CD4-positive, alpha-beta T cell (primary cell): ENCODE data around the gene DIS3L2. TPM values are rescaled to one million over a fixed set of nuclear protein-coding genes. Genes with fewer than 3 reads are reported as not detected.

ENCODE experiments used
- ATAC-seq: fragments of 200-7000 bp; cut with Tn5 transposase; one replicate; pipeline ENCODE4 v1.10.0; 2022; ENCODE audit warnings: mild to moderate bottlenecking; ENCODE audit not compliant: poor library complexity
- CTCF ChIA-PET: fragments of 350-600 bp; sonication (Branson Sonifier 250); formaldehyde crosslinking; loops from one replicate; lab custom pipeline; 2021; ENCODE audit warnings: antibody characterized with exemption, inconsistent platforms; lab: Charles Lee
- POLR2A ChIA-PET: fragments of 350-600 bp; sonication (Branson Sonifier 250); formaldehyde crosslinking; loops from one replicate; lab custom pipeline; 2021; ENCODE audit warnings: antibody characterized with exemption, inconsistent platforms; lab: Charles Lee
- DNase-seq, 14 experiments: peaks; one replicate each; pipeline ENCODE4 v3.0.0-alpha.2; 2013 to 2020; ENCODE audit warnings: mixed read lengths in 2 of 14
- H3K27ac ChIP-seq, 2 donors: one replicate each; pipeline versions ENCODE4 v1.5.1 to v1.7.0; 2013; ENCODE audit warnings: low read length in 2 of 2, low read depth in 1 of 2, mild to moderate bottlenecking in 1 of 2
- H3K27me3 ChIP-seq, 2 experiments: 1 replicate in 1 of 2; 2 replicates in 1 of 2; pipeline versions ENCODE4 v1.6.1 to v1.7.0; 2013; ENCODE audit warnings: low read length in 2 of 2, control low read depth in 1 of 2, mild to moderate bottlenecking in 1 of 2, moderate library complexity in 1 of 2; ENCODE audit not compliant: insufficient read depth in 2 of 2, control insufficient read depth in 1 of 2
- H3K36me3 ChIP-seq: one replicate; pipeline ENCODE4 v1.6.1; 2013; ENCODE audit warnings: low read length, control low read depth; ENCODE audit not compliant: insufficient read depth
- H3K4me1 ChIP-seq: one replicate; pipeline ENCODE4 v1.6.1; 2013; ENCODE audit warnings: low read length, control low read depth; ENCODE audit not compliant: insufficient read depth
- H3K4me3 ChIP-seq: one replicate; pipeline ENCODE4 v1.5.1; 2013; ENCODE audit warnings: mild to moderate bottlenecking, low read length, moderate library complexity
- H3K9me3 ChIP-seq, 2 experiments: 1 replicate in 1 of 2; 2 replicates in 1 of 2; pipeline versions ENCODE4 v1.6.1 to v1.7.0; 2013; ENCODE audit warnings: low read length in 2 of 2, mild to moderate bottlenecking in 2 of 2, control low read depth in 1 of 2, moderate library complexity in 1 of 2; ENCODE audit not compliant: control insufficient read depth in 1 of 2, insufficient read depth in 1 of 2
- H3K27ac Mint-ChIP-seq: one replicate; pipeline ENCODE4 v1.8.0; 2020; ENCODE audit warnings: mixed read lengths
- H3K27me3 Mint-ChIP-seq: one replicate; pipeline ENCODE4 v1.8.0; 2021; ENCODE audit warnings: mixed read lengths
- H3K36me3 Mint-ChIP-seq: one replicate; pipeline ENCODE4 v1.8.0; 2021; ENCODE audit warnings: low read depth, mixed read lengths
- H3K4me1 Mint-ChIP-seq: one replicate; pipeline ENCODE4 v1.8.0; 2021; ENCODE audit warnings: low read depth, mixed read lengths
- H3K4me3 Mint-ChIP-seq: one replicate; pipeline ENCODE4 v1.8.0; 2020; ENCODE audit warnings: mild to moderate bottlenecking, mixed read lengths
- H3K9me3 Mint-ChIP-seq: one replicate; pipeline ENCODE4 v1.8.0; 2020; ENCODE audit warnings: mixed read lengths
- CTCF ChIP-seq: fragments of 200-600 bp; IDR thresholded peaks from one replicate; pipeline ENCODE4 v1.8.0; 2022; ENCODE audit warnings: antibody characterized with exemption, mild to moderate bottlenecking
- intact Hi-C, 2 experiments: fragments of 100-400 bp; cut with DNase I in 1 of 2; cut with micrococcal nuclease in 1 of 2; formaldehyde crosslinking; loops; one replicate each; pipeline versions ENCODE4 v1.15.1 to v1.9.0; 2023 to 2025; cut with DNase I, micrococcal nuclease
- total RNA-seq, 174 experiments: library from RNA in 2 of 174; stranded (reverse) in 2 of 174; gene quantifications; one replicate each; pipeline ENCODE4 v1.2.3 and lab custom pipeline; 2021 to 2026

DIS3L2 gene
- total RNA-seq, 2 experiments from 2014 or later, result 59.8 to 62.9 TPM

- Mint-ChIP-seq H3K27ac (peak overlapping the region; percentile 15), H3K36me3 (peaks cover 25% of the 10 kb centered on the region), H3K9me3 (no peaks in the 10 kb centered on the region), H3K4me3 (no peak overlapping the region), H3K27me3 (no peaks in the 10 kb centered on the region), H3K4me1 (peaks cover 39% of the 10 kb centered on the region)
- H3K27ac ChIP-seq, result no peak overlapping the region
- H3K4me3 ChIP-seq, result no peak overlapping the region
- CTCF ChIA-PET, result interaction anchor here (1.0 kb wide), 1 partner anchor 236 kb away, joined by 5 read pairs; no protein-coding TSS in a partner anchor
- H3K9me3 ChIP-seq, result no peaks in the 10 kb centered on the region
- POLR2A ChIA-PET, result no interaction called here
- intact Hi-C loops, result loop anchor here in 1 of 2 experiments (5.0 kb wide), 2 partner anchors 185 to 235 kb away; no protein-coding TSS in a partner anchor
- ATAC-seq (no peak), DNase-seq (peak in 5 of 14 experiments; percentile 2 to 45 (median 32))
- no peaks in the 10 kb centered on the region for H3K36me3 ChIP-seq
- peaks cover 7% of the 10 kb centered on the region for H3K4me1 ChIP-seq
- peak; percentile 58 for TF ChIP-seq CTCF
- no peaks in the 10 kb centered on the region for H3K27me3 ChIP-seq
These were observed 180.5 kb downstream of the DIS3L2 start for GRCh38 chr2:232142049-232142448.

GRCh38 chr2:232142502-232142901 is 181.0 kb downstream of the DIS3L2 start:
- Histone ChIP-seq H3K9me3 (no peaks in the 10 kb centered on the region), H3K27ac (no peak overlapping the region), H3K4me3 (no peak overlapping the region), H3K4me1 (peaks cover 7% of the 10 kb centered on the region), H3K36me3 (no peaks in the 10 kb centered on the region), H3K27me3 (no peaks in the 10 kb centered on the region)
- no peak overlapping the region for H3K4me3 Mint-ChIP-seq
- peaks cover 30% of the 10 kb centered on the region for H3K36me3 Mint-ChIP-seq
- intact Hi-C loops, result loop anchor here in 1 of 2 experiments (5.0 kb wide), 2 partner anchors 185 to 235 kb away; no protein-coding TSS in a partner anchor
- CTCF ChIA-PET, result interaction anchor here (1.0 kb wide), 1 partner anchor 236 kb away, joined by 5 read pairs; no protein-coding TSS in a partner anchor
- TF ChIP-seq CTCF, result no peak
- H3K9me3 Mint-ChIP-seq, result no peaks in the 10 kb centered on the region
- POLR2A ChIA-PET, result no interaction called here
- ATAC-seq, result no peak
- DNase-seq, result no peak
- peak overlapping the region; percentile 15 for H3K27ac Mint-ChIP-seq
- no peaks in the 10 kb centered on the region for H3K27me3 Mint-ChIP-seq
- peaks cover 34% of the 10 kb centered on the region for H3K4me1 Mint-ChIP-seq

GRCh38 chr2:232146294-232146693 is 184.8 kb downstream of the DIS3L2 start:
- ChIA-PET POLR2A (no interaction called here), CTCF (no interaction called here)
- no peak overlapping the region for H3K4me3 ChIP-seq
- no peaks in the 10 kb centered on the region for H3K36me3 ChIP-seq
- no peak for ATAC-seq
- intact Hi-C loops, result no loop called here
- no peak for DNase-seq
- H3K27me3 Mint-ChIP-seq, result no peaks in the 10 kb centered on the region
- H3K36me3 Mint-ChIP-seq, result peaks cover 30% of the 10 kb centered on the region
- H3K27ac Mint-ChIP-seq, result no peak overlapping the region
- H3K4me1 Mint-ChIP-seq, result peaks cover 5% of the 10 kb centered on the region
- H3K27me3 ChIP-seq, result no peaks in the 10 kb centered on the region
- no peak overlapping the region for H3K4me3 Mint-ChIP-seq
- no peaks in the 10 kb centered on the region for H3K4me1 ChIP-seq
- H3K9me3 ChIP-seq, result no peaks in the 10 kb centered on the region
- H3K27ac ChIP-seq, result no peak overlapping the region
- no peak for TF ChIP-seq CTCF
- no peaks in the 10 kb centered on the region for H3K9me3 Mint-ChIP-seq
